GM10847 (cell line): ENCODE measurements around the gene PPFIA2.

ENCODE experiments used
- POLR2A ChIP-seq: IDR thresholded peaks from 2 replicates; pipeline ENCODE4 v1.6.1; 2011; ENCODE audit not compliant: insufficient read length; ENCODE audit errors: extremely low read depth

PPFIA2 gene

GRCh38 chr12:81759190-81760051, at the start of gene PPFIA2:
TSS of gene PPFIA2 (minus strand) at chr12:81759350.
- TF ChIP-seq POLR2A: no peak

- TF ChIP-seq POLR2A: no peak
These were observed 41.4 kb upstream of the PPFIA2 start for GRCh38 chr12:81800298-81801148.

- no peak for TF ChIP-seq POLR2A
These were observed 39.1 kb upstream of the PPFIA2 start for GRCh38 chr12:81798294-81798693.

GRCh38 chr12:81797100-81797499, 38.0 kb upstream of the PPFIA2 start:
- TF ChIP-seq POLR2A: no peak

- no peak for TF ChIP-seq POLR2A
These were observed 33.5 kb upstream of the PPFIA2 start for GRCh38 chr12:81792666-81793065.

- no peak for TF ChIP-seq POLR2A
These were observed 20.1 kb upstream of the PPFIA2 start for GRCh38 chr12:81779216-81779615.

- TF ChIP-seq POLR2A: no peak
These were observed 19.6 kb upstream of the PPFIA2 start for GRCh38 chr12:81778719-81779118.

- no peak for TF ChIP-seq POLR2A
These were observed 545 bp downstream of the PPFIA2 start for GRCh38 chr12:81758421-81759189.

- no peak for TF ChIP-seq POLR2A
These were observed 1.3 kb downstream of the PPFIA2 start for GRCh38 chr12:81757731-81758365.

GRCh38 chr12:81729781-81730180, 29.4 kb downstream of the PPFIA2 start:
- no peak for TF ChIP-seq POLR2A

- no peak for TF ChIP-seq POLR2A
These were observed 31.8 kb downstream of the PPFIA2 start for GRCh38 chr12:81727391-81727790.

- no peak for TF ChIP-seq POLR2A
These were observed 32.5 kb downstream of the PPFIA2 start for GRCh38 chr12:81726634-81727033.

GRCh38 chr12:81723361-81723760, 35.8 kb downstream of the PPFIA2 start:
- TF ChIP-seq POLR2A: no peak

- no peak for TF ChIP-seq POLR2A
These were observed 37.1 kb downstream of the PPFIA2 start for GRCh38 chr12:81722004-81722403.

- TF ChIP-seq POLR2A: no peak
These were observed 40.5 kb downstream of the PPFIA2 start for GRCh38 chr12:81718616-81719015.

- TF ChIP-seq POLR2A: no peak
These were observed 46.6 kb downstream of the PPFIA2 start for GRCh38 chr12:81712536-81712935.
